ENCODE measurements around the gene TATDN2. TPM values are rescaled to one million over a fixed set of nuclear protein-coding genes. Genes with fewer than 3 reads are reported as not detected.

TATDN2 gene
- total RNA-seq, 2 experiments from 2014 or later = 57.1 to 59.5 TPM

Other genes with a start within 250 kb of the TATDN2 start
- 10 to 100 TPM; 54.3 to 60.8 TPM for gene FANCD2, start 222.0 kb upstream of the TATDN2 start, total RNA-seq
- gene FANCD2OS, start 140.2 kb upstream of the TATDN2 start, total RNA-seq = not detected
- gene BRK1, start 132.8 kb upstream of the TATDN2 start, total RNA-seq = 100 to 1,000 TPM; 117 to 118 TPM
- 10 to 100 TPM; 68.5 to 73.2 TPM for gene VHL, start 106.7 kb upstream of the TATDN2 start, total RNA-seq
- gene IRAK2, start 83.5 kb upstream of the TATDN2 start, total RNA-seq = 1 to 10 TPM; 5.1 to 5.2 TPM
- gene GHRL, start 44.5 kb downstream of the TATDN2 start, total RNA-seq = under 1 TPM; 0.91 to 0.95 TPM
- gene SEC13, start 72.7 kb downstream of the TATDN2 start, total RNA-seq = 10 to 100 TPM; 84.0 to 88.8 TPM